Small intestine (tissue), 7 donors: ENCODE measurements around the gene IWS1. TPM values are rescaled to one million over a fixed set of nuclear protein-coding genes. Genes with fewer than 3 reads are reported as not detected.

Experiments used
- DNase-seq, 2 donors: peaks; one replicate each; pipeline versions ENCODE4 v3.0.0 to v3.0.0-alpha.2; 2013
- FAIRE-seq: peaks from 2 replicates; lab custom pipeline; 2012; peaks lifted over from hg19 to GRCh38; lab: Jason Lieb, UNC
- H3K27ac ChIP-seq, 3 donors: one replicate each; pipeline ENCODE4 v1.5.1; 2013; ENCODE audit warnings: low read length in 2 of 3, mild to moderate bottlenecking in 2 of 3, control low read depth in 1 of 3, inconsistent platforms in 1 of 3, low read depth in 1 of 3, moderate library complexity in 1 of 3
- H3K27me3 ChIP-seq, 3 donors: one replicate each; pipeline ENCODE4 v1.6.1; 2013; ENCODE audit warnings: low read length in 3 of 3, inconsistent platforms in 1 of 3; ENCODE audit not compliant: control insufficient read depth in 3 of 3, insufficient read depth in 3 of 3
- H3K36me3 ChIP-seq, 3 donors: one replicate each; pipeline ENCODE4 v1.6.1; 2013; ENCODE audit warnings: low read length in 3 of 3, inconsistent platforms in 1 of 3, low read depth in 1 of 3, mild to moderate bottlenecking in 1 of 3, moderate library complexity in 1 of 3; ENCODE audit not compliant: control insufficient read depth in 3 of 3, insufficient read depth in 2 of 3
- H3K4me1 ChIP-seq, 3 donors: one replicate each; pipeline ENCODE4 v1.6.1; 2013; ENCODE audit warnings: low read length in 2 of 3, inconsistent platforms in 1 of 3, low read depth in 1 of 3, mild to moderate bottlenecking in 1 of 3, moderate library complexity in 1 of 3; ENCODE audit not compliant: control insufficient read depth in 3 of 3, insufficient read depth in 2 of 3
- H3K4me3 ChIP-seq, 3 donors: one replicate each; pipeline ENCODE4 v1.5.1; 2013; ENCODE audit warnings: low read length in 3 of 3, control low read depth in 1 of 3, inconsistent platforms in 1 of 3, low read depth in 1 of 3, mild to moderate bottlenecking in 1 of 3, moderate library complexity in 1 of 3
- H3K9me3 ChIP-seq, 2 donors: one replicate each; pipeline ENCODE4 v1.6.1; 2013; ENCODE audit warnings: low read depth in 1 of 2, low read length in 1 of 2; ENCODE audit not compliant: control insufficient read depth in 2 of 2, insufficient read depth in 1 of 2
- WGBS, 3 donors: extraction: QIAGEN DNeasy Blood & Tissue Kit; methylation state at CpG; one replicate each; pipeline ENCODE4 v1.1.7; 2013; 5-methylcytosine and 5-hydroxymethylcytosine counted together
- polyA plus RNA-seq, 4 donors: library from polyadenylated mRNA; stranded (reverse) in 3 of 4; unstranded in 1 of 4; fragments of 200-250 nt in 3 of 4; fragments of 120-200 nt in 1 of 4; gene quantifications; one replicate each; pipeline versions ENCODE4 v1.2.1 to v1.2.3, GENCODE V29; 2013
- donor health status: healthy with polysubstance abuse.
- donor health status: control.
- donor health status: control.
- donor health status: Bipolar disorder and iron deficiency.
- donor health status: healthy.

IWS1 gene
- polyA plus RNA-seq, 4 donors: 23.3 to 53.0 (median 47.8) TPM

DNA sequence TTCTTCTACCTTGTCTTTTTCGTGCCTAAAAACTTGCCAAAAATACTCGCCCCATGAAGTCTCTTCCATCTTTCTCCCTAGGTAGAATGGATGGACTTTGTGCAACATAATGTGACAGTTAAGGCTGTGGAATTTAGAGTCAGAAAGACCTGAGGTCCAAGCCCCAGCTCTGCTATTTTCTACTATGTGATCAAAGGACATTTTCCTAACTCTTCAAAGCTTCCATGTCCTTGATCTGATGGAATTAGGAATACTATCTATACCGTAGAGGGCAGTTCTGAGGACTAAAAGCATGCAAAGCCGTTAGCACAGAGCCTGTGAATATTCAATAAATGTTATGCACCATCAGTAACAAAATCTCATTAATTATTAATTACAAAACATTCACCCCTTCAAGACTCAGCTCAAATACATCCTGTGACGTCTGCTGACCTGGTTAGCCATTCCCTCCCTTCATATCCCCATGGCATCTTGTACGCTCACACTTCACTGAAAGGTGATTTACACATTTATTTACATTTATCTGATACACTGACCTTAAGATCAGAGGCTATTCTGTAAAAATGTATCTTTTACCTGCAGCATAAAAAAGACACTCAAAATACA lies 15.1 kb downstream of the IWS1 start:
- FAIRE-seq (no peak), DNase-seq (no peak)
- Histone ChIP-seq H3K27ac (peak overlapping the region in 1 of 3 donors; percentile 74), H3K27me3 (no peaks in the 10 kb centered on the region), H3K36me3 (peaks cover 0 to 22% (median 8%) of the 10 kb centered on the region in 3 donors), H3K9me3 (no peaks in the 10 kb centered on the region), H3K4me1 (peaks cover 8 to 31% (median 14%) of the 10 kb centered on the region in 3 donors), H3K4me3 (no peak overlapping the region)
- WGBS, 3 donors: 64 to 83% (median 73%) methylated on average over 6 of the region's 6 CpGs

DNA sequence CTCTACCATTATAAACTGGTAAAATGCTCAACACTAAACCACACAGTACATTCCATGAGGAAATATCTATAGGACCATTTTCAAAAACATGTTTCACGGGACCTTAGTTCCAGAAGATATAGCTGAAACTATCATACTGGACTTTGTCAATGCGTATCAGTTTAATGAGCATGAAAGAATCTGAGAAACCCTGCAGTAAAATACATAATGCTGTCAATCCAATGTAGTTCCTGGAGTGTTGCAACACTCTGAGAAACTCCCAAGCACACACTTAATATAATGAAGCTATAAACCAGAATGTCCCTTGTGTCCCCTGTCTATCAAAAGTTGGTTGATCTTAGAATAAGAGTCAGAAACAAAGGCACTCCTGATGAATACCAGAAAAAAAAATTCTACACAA lies 16.2 kb downstream of the IWS1 start:
- Histone ChIP-seq H3K27me3 (no peaks in the 10 kb centered on the region), H3K9me3 (no peaks in the 10 kb centered on the region), H3K4me3 (no peak overlapping the region), H3K36me3 (peaks cover 3 to 17% (median 7%) of the 10 kb centered on the region in 3 donors), H3K4me1 (peaks cover 8 to 31% (median 12%) of the 10 kb centered on the region in 3 donors), H3K27ac (peak overlapping the region in 2 of 3 donors; percentile 22 to 74)
- FAIRE-seq (no peak), DNase-seq (peak; percentile 83 to 89)
- WGBS, 3 donors: 19 to 69% (median 64%) methylated on average over 2 of the region's 2 CpGs

- H3K9me3 ChIP-seq: no peaks in the 10 kb centered on the region
- DNase-seq: peak; percentile 19 to 59
- H3K4me1 ChIP-seq: peaks cover 8 to 31% (median 12%) of the 10 kb centered on the region in 3 donors
- H3K4me3 ChIP-seq: no peak overlapping the region
- no peak for FAIRE-seq
- 6 to 22% (median 16%) methylated on average over 3 of the region's 3 CpGs for WGBS, 3 donors
- no peaks in the 10 kb centered on the region for H3K27me3 ChIP-seq
- H3K27ac ChIP-seq: peak overlapping the region in 1 of 3 donors; percentile 74
- H3K36me3 ChIP-seq: peaks cover 8 to 11% (median 9%) of the 10 kb centered on the region in 3 donors
Observed at GRCh38 chr2:127508631-127509034, 17.7 kb downstream of the IWS1 start.

GRCh38 chr2:127508023-127508630 lies 18.2 kb downstream of the IWS1 start:
- DNase-seq: no peak
- Histone ChIP-seq H3K4me1 (peaks cover 8 to 31% (median 12%) of the 10 kb centered on the region in 3 donors), H3K27me3 (no peaks in the 10 kb centered on the region), H3K4me3 (no peak overlapping the region), H3K27ac (peak overlapping the region in 2 of 3 donors; percentile 60 to 74), H3K9me3 (no peaks in the 10 kb centered on the region), H3K36me3 (peaks cover 8 to 14% (median 9%) of the 10 kb centered on the region in 3 donors)
- FAIRE-seq: peak; percentile 55
- 70 to 82% (median 79%) methylated on average over 4 of the region's 4 CpGs for WGBS, 3 donors

- FAIRE-seq (no peak), DNase-seq (no peak)
Observed at GRCh38 chr2:127506510-127506909, 19.8 kb downstream of the IWS1 start.

GRCh38 chr2:127504552-127505430 lies 21.5 kb downstream of the IWS1 start:
- H3K9me3 ChIP-seq: no peaks in the 10 kb centered on the region
- WGBS, 3 donors: 84 to 88% (median 86%) methylated on average over 11 of the region's 11 CpGs
- H3K36me3 ChIP-seq: peaks cover 12 to 22% (median 14%) of the 10 kb centered on the region in 3 donors
- FAIRE-seq (no peak), DNase-seq (no peak)
- H3K4me3 ChIP-seq: no peak overlapping the region
- H3K27me3 ChIP-seq: no peaks in the 10 kb centered on the region
- peaks cover 2 to 13% (median 4%) of the 10 kb centered on the region in 3 donors for H3K4me1 ChIP-seq
- H3K27ac ChIP-seq: no peak overlapping the region

More at GRCh38 chr2:127506510-127506909, 19.8 kb downstream of the IWS1 start:
- Histone ChIP-seq H3K4me3 (no peak overlapping the region), H3K36me3 (peaks cover 12 to 21% (median 14%) of the 10 kb centered on the region in 3 donors), H3K9me3 (no peaks in the 10 kb centered on the region), H3K4me1 (peaks cover 6 to 24% (median 8%) of the 10 kb centered on the region in 3 donors), H3K27ac (no peak overlapping the region), H3K27me3 (no peaks in the 10 kb centered on the region)
- WGBS, 3 donors: 70 to 81% (median 74%) methylated on average over 1 of the region's 1 CpG

- H3K27ac ChIP-seq: peak overlapping the region in 1 of 3 donors; percentile 1
- H3K36me3 ChIP-seq: peaks cover 14 to 25% (median 16%) of the 10 kb centered on the region in 3 donors
- peaks cover 2 to 7% (median 4%) of the 10 kb centered on the region in 3 donors for H3K4me1 ChIP-seq
- no peaks in the 10 kb centered on the region for H3K27me3 ChIP-seq
- 95 to 97% (median 97%) methylated on average over 2 of the region's 2 CpGs for WGBS, 3 donors
- FAIRE-seq: no peak
- H3K9me3 ChIP-seq: no peaks in the 10 kb centered on the region
- DNase-seq: no peak
- no peak overlapping the region for H3K4me3 ChIP-seq
Observed at GRCh38 chr2:127503491-127503890, 22.8 kb downstream of the IWS1 start.

DNA sequence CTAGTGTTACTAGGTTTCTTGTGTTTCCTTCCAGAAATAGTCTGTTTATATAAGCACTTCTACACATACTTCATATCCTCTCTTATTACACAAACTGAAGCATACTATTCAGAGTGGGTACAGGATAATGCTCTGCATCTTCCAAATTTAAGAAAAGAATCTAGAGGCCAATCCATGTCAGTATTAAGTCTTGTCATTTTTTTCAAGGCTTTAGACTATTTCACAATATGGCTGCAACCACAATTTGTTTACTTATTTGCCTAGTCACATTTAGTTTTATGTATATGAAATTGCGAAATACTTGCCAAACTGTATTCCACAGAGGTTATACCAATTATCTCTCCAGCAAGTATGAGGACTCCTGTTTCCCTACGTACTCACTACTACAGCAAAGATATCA lies 27.9 kb downstream of the IWS1 start:
- H3K27me3 ChIP-seq: no peaks in the 10 kb centered on the region
- H3K4me1 ChIP-seq: no peaks in the 10 kb centered on the region
- no peak overlapping the region for H3K4me3 ChIP-seq
- no peak overlapping the region for H3K27ac ChIP-seq
- FAIRE-seq (no peak), DNase-seq (no peak)
- no peaks in the 10 kb centered on the region for H3K9me3 ChIP-seq
- WGBS, 3 donors: 85 to 87% (median 87%) methylated on average over 2 of the region's 2 CpGs
- peaks cover 9 to 23% (median 21%) of the 10 kb centered on the region in 3 donors for H3K36me3 ChIP-seq
